Lower leg skin (tissue), 3 donors: ENCODE data around the gene YIPF2.

Experiments used
- POLR2A ChIP-seq, 2 donors: fragments of 450-650 bp; IDR thresholded peaks; one replicate each; pipeline ENCODE4 v1.6.1; 2016 to 2017; ENCODE audit warnings: antibody characterized with exemption in 2 of 2, mild to moderate bottlenecking in 1 of 2, moderate library complexity in 1 of 2
- TF ChIP-seq, protein P1 (sequence below), 3 donors: fragments of 450-650 bp; IDR thresholded peaks; one replicate each; pipeline ENCODE4 v1.5.1; 2016; ENCODE audit warnings: antibody characterized with exemption in 3 of 3, mild to moderate bottlenecking in 3 of 3, moderate library complexity in 2 of 3

DNA sequence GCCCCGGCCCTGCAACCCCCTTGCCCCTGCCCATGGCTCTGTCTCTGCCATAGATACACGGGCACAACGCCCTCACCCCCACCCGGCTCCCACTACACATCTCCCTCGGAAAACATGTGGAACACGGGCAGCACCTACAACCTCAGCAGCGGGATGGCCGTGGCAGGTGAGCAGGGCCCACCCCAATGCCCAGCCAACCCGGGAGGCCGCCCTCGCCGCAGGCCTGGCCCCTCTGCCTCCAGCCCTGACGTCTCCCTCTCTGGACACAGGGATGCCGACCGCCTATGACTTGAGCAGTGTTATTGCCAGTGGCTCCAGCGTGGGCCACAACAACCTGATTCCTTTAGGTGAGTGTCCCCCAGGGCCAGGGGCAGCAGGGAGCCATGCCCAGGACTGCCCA, 7.7 kb downstream of the YIPF2 start:
- TF ChIP-seq, protein P1, sequence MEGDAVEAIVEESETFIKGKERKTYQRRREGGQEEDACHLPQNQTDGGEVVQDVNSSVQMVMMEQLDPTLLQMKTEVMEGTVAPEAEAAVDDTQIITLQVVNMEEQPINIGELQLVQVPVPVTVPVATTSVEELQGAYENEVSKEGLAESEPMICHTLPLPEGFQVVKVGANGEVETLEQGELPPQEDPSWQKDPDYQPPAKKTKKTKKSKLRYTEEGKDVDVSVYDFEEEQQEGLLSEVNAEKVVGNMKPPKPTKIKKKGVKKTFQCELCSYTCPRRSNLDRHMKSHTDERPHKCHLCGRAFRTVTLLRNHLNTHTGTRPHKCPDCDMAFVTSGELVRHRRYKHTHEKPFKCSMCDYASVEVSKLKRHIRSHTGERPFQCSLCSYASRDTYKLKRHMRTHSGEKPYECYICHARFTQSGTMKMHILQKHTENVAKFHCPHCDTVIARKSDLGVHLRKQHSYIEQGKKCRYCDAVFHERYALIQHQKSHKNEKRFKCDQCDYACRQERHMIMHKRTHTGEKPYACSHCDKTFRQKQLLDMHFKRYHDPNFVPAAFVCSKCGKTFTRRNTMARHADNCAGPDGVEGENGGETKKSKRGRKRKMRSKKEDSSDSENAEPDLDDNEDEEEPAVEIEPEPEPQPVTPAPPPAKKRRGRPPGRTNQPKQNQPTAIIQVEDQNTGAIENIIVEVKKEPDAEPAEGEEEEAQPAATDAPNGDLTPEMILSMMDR (IDR thresholded peaks at IDR 0.05), result no peak
- TF ChIP-seq POLR2A (IDR thresholded peaks at IDR 0.05), result no peak
